DMS53 treated with DMSO at 0.1 percent for 48 hours (cell line): ENCODE measurements around the gene UXT.
"Not testable (repeated sequence)": the region's sequence is repeated elsewhere in the genome, so short reads cannot be mapped to it uniquely, and the experiment has no call there.

Experiments
- DNase-seq: peaks from one replicate; lab custom pipeline; 2025; ENCODE audit not compliant: unreplicated experiment; lab: John Stamatoyannopoulos, UW

The UXT gene, protein sequence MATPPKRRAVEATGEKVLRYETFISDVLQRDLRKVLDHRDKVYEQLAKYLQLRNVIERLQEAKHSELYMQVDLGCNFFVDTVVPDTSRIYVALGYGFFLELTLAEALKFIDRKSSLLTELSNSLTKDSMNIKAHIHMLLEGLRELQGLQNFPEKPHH

DNA sequence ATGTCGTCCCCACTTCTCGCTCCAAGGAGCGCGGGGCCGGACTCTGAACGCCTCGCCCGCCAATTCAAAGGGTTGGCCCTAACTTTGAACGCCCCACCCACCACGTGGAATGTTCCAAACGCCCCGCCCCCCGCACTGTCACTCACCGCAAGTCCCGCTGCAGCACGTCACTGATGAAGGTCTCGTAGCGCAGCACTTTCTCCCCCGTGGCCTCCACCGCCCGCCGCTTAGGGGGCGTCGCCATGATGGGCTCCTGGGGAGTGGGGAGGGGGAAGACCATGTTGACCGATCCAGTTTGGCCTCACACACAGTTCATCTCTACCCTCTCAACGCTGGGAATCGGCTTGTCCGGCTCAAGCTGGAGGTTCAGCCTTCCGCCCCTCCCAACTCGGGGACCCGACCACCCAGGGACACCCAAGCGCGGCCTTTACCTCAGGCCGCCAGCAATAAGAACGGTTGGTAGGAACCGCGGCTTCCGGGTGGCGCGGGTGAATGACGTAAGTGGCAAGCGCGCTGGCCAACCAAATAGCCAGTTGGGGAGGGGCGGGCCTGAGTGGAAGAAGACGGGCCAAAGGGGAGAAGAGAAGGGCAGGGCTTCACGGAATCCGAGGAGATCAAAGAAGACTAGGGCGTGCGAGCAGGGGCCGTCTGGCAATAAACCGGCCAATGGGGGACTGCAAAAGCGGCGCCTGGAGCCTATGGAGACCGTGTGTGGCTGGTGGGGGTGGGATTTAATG, at the start of gene UXT:
TSS of gene UXT (minus strand) at position 497 of the 737 bp plus-strand sequence. CDS start at position 244, 253 bp downstream.
- peak; percentile 91 for DNase-seq

DNA sequence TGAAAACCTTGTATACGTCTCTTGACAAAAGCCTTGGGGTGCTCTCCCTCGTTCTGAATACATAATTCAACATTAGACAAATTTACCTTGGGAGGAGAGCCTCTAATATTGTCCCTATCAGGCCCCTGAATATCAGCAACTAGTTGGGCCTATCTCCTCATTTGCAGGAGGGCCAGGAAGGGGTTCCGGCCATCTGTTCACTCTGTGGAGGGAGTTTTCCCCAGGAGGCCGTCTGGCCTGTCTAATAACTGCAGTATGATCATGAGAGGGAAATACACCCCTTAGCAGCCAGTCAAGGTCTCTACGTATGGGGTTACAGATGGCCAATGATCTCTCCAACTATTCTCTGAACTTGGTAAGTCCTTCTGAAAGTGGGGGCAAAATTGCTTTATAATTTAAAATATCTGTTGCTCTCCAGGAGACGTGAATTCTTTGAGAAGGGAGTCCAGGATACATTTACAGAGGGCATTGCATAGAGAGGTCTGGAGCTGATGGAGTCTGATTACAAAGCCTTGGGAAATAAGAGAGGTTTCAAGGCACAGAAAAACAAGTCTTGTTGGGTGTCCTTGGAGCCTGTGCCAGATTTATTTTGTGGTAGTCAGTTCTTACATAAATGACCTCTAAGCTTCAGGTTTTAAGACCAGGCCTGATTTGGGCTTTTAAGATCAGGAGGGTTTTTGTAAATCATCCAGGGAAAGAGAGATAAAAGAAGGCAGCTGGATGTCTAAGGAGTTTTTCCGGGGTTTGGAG, 48.2 kb upstream of the UXT start:
- DNase-seq, result no peak

DNA sequence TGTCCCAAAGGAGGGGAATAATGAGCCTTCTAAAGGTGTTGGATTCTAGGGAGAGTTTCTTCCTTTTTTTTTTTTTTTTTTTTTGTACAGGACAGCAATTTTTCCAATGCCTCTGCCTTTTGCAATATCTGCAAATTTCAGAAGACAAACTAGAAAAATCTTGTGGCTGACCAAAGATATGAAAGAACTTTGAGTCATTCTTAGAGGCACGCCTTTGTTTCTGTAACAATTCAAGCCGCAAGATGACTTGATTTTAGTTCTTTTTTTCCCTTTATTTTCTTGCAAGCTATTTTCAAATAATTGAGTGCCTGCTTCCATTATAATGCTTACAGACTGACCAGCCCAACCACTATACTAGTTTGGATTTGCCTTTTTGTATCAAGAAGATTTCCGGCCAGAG, 47.6 kb upstream of the UXT start:
- DNase-seq, result no peak

DNA sequence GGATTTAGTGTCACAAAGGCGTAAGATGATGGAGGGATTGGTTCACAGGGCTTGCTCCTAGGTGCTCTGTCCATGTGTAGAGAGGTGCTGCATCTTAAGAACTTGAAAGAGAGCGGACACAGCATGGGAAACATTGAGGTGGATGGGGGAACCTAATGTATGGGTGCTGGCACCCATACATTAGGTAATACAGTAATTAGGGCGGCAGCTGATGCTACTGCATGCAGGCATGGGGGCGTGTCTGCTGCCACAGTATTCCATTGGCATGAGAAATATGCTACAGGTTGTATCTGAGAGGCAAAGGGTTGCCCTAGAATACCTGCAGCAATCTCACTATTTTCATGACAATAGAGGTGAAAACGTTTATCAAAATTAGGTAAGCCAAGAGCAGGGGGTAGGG, 45.8 kb upstream of the UXT start:
- no peak for DNase-seq

DNA sequence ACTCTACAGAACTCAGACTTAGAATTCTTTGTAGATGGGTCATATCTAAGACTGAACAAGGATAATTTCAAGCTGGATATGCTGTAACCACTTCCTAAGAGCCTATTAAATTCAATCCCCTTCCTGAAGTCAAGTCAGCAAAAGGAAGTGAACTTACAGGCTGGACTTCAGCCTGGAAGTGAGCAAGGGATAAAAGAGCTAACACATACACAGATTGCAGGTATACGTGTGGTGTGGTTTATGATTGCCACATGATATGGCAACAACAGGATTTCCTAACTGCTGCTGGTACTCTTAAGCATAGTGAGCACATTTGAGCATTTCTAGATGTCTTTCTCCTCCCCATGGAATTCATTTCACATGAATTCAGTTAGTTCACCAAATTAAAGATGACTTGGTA, 38.2 kb upstream of the UXT start:
- no peak for DNase-seq

DNA sequence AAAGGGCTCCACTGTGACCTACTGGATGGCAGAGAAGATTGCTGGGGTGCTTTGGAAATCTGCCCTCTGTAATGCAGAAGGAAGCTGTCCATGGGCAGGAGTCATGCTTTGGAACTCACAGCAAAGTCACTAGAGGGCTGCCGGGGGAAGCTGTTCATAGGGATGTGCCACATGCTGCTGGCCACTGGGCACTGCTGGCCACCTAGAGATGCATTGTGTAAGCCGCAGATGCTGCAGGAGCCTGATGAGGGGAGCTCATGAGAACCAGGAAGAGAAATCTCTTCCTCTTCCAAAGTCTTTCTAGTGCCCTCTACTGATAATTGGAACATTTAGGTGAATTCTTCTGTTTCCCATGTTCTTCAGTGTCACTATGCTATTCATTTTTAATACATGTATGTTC, 31.2 kb upstream of the UXT start:
- DNase-seq, result no peak

DNA sequence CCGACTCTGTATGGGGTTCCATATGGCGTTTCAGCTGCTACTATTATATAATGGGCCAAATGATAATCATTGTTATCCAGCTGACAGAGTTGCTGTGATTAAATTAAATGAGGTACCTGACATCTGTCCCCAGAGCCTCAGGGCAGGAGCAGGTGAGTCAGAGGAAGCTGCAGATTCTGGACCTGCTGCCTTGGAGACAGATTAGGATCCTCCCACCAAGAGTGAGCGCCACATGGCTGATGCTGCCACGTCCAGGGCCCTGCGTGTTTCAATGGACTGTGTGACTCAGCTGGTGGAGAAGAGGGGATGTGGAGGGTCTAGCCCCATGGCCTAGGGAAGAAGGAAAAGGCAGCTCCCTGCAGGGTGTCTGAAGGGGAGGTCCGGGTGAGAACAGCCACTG, 28.3 kb upstream of the UXT start:
- no peak for DNase-seq

DNA sequence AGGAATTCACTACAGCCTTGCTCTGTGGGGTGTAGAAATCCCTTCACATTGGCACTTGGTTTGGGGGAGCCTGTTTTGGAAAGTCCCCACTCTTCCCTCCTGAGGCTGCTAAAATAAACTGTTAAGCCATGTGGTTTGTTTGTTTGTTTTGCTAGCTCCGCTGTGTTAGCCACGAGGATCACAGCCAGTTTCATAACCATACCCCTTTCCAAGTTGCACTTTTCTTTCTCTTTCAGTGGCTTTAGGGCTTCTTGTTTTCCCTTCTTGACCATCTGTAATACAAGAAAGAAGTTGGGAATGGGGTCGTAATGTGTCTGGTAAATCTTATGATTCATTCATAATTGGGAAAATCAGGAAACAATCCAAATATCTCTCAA, 24.8 kb upstream of the UXT start:
- no peak for DNase-seq

DNA sequence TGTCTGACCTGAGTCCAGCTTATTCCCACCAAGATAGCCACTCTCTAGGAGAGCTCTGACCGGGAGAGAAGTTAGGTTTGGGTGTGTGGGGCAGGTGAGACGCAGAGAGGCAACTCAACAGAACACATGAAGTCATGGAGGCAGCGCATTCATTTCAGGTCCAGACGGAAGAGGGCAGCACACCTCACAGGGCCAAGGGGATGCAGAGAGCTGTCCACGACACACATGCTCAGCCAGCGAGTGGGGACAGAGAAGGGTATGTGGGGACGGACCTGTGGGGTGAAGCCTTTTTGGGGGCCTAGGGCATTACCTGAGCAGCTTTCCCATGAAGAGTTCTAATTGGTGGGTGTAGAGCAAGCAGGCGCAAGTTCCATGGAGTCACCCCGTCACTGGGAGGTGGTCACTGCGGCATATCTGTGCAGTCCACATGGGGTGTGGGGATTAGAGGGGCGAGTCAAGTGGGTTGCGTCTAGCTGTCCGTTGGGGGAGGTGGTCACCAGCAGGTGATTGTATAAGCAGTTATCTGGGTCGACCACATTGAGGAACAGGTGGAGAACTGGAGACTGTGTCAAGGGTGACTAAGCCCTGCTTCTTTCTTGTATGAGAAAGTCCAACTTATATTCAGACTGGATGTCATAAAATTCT, 24.3 kb upstream of the UXT start:
- DNase-seq, result no peak

DNA sequence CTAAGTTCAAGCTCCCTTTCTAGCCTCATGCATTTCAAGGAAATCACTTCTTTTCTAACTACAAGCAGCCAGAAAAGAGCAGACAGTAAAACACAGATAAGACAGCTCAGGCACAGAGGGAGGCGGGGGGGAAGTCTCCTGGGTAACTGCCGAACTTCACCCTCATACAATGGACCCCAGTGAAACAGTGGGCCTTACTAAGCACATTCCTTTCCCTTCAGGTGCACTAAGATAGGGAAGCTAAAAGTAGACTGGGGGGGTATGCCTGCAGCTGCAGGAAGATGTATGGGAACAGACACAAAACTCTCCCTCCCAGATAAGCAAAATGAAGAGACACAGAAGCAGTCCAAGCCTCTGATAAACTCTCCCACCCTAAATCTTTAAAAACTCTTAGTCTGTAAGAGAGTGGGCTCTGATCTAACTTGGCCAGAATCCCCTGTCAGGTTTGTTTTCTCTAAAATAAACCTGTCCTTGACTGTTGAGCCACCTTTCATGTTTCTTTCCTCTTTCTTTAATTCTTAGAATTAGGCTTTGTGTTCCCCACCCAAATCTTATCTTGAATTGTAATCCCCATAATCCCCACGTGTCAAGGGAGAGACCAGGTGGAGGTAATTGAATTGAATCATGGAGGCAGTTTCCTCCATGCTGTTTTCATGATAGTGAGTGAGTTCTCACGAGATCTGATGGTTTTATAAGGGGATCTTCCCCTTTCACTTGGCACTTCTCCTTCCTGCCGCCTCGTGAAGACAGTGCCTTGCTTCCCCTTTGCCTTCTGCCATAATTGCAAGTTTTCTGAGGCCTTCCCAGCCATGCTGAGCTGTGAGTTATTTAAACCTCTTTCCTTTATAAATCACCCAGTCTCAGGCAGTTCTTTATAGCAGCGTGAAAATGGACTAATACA, 17.2 kb upstream of the UXT start:
- not testable (repeated sequence) for DNase-seq

DNA sequence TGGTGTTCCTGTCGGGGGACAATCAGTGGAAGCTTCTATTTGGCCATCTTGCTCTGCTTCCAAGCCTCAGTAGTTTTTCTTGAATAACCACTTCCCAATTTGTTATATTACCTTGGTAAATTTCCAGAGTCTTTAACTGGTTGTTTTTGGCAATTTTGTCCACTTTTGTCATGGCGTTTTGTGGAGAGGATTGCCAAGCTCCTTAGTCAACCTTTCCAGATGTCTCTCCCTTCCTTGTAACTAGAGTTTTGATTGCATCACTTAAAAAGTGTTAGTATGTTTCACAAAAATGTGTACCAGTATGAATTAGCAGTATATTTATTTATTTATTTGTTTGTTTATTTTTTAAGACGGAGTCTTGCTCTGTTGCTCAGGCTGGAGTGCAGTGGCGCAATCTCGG, 15.8 kb upstream of the UXT start:
- no peak for DNase-seq

DNA sequence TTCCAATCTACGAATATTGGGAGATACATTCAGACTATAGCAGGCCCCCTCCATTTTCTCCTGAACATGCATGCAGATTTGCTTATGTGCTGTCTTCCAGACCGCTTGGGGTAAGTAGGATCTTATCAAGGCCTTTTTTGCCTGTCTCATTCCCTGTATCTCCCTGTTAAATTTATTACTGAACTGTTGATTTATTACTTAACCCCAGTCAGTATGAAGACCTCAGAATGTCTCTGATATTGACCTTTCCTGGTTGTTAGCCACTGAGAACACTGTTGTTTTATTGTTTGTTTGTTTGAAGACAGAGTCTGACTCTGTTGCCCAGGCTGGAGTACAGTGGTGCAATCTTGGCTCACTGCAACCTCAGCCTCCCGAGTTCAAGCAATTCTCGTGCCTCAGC, 6.8 kb upstream of the UXT start:
- not testable (repeated sequence) for DNase-seq

DNA sequence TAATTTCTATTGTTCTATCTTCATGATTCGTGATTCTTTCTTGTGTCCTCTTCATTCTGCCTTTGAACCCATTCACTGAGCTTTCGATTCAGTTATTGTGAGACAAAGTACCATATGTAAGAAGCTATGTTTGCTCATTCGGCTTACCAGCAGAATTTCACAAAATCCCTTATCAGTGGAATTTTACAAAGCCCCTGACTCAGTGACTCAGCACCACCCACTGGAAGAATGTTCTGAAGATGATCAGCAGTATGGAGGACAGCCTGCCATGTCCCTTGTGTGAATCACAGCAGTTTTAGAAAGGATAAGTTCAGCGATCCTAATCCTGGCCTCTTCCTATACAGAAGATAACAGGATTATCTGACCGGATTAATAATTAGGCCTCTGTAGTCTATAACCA, 5.8 kb upstream of the UXT start:
- no peak for DNase-seq

DNA sequence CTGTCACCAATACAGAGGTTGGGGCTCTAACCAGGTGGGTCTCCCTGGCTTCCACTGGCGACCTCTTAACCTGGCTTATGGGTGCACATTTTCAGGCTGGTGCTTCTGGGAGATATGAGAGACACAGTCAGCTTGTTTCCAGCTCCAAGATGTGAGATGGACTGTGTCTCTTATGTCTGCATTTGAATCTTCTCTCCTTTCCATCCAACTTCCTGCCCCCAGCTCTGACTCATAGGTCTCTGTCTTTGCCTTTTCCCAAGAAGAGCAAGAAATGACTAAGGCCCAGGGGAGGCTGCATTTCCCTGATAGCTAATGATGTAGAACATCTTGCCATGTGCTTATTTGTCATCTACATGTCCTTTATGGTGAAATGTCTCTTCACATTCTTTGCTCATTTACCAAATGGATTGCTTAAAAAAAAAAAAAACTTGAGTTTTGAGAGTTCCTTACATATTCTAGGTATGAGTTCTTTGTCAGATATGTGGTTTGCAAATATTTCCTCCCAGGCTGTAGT, 3.2 kb upstream of the UXT start:
- DNase-seq, result no peak

DNA sequence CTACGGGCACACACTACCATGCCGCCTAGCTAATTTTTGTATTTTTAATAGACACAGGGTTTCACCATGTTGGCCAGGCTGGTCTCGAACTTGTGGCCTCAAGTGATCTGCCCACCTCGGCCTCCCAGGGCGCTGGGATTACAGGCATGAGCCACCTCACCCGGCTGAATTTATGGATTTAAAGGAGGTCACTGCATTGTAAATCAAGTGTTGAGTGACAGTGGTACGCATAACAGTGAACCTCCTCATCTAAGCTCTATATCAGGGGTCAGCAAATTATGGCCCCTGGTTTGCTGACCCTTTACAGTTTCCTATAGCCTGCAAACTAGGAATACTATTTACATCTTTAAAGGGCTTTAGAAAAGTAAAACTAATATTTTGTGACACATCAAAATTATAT, 2.6 kb upstream of the UXT start:
- no peak for DNase-seq

DNA sequence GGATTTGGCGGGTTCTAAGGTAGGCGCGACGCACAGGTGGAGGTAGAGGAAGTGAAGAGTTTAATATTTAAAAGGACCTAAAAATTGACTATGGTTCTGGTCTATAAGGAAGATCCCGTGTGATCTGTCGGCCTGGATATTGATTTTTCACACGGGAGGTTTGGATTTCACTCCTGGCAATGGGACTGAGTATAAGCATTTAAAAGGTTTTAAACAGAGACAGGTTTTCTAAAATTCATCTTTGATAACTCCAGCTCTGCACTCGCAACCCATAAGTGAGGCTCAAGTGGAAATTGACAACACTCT, 394 bp upstream of the UXT start:
- DNase-seq, result no peak

DNA sequence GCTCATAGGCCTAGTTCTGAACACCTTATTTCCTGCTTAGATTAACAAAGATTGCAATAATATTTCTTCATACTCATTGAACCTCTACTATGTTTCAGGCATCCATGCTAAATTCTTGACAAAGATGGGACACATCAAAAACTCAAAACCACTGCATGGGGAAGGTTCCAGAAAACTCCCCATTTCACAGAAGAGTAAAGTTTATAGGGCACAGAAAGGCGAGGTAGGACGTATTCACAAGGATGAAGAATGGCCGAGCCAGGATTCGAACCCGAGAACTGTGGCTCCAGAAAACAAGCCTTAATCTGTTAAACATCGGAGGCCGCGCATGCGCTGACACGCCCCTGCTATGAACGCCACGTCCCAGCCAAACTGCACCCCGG, 688 bp downstream of the UXT start:
- no peak for DNase-seq

DNA sequence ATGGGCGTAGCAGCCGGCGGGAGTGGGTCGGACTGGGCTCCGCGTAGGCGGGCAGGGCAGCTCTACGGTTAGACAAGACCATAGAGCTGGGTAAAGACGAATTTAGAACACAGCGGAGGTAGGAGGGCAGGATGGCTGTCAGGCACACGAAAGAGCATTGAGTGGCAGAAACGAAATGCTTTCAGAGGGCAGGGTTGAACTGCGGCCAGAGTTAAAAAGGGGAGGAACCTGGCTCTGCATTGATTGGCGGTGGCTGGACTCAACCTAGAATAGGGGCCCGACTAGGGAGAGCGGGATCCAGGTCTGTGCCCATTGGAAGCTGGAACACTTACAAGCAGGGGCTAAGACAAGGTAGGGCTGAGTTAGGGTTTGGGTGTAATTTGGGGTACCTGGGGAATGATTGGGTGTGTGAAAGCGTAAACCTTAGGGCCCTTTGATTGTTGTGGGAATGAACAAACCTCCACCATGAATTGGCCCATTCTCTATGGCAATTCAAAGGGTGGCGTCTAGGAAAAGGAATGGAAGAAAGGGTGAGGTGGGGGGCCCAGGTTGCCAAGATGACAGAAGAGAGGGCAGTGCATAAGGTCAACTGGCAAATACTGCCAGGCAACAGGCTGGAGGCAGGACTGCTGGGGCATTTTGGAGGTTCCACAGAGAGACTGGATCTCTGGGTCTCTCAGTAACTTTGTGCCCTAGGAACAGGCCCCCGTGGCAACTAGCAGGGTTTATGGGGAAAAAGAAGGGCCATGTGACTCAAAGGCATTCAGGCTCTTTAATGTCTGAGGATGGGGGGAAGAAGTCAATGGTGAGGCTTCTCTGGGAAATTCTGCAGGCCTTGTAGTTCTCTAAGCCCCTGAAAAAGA, 7.7 kb downstream of the UXT start:
- no peak for DNase-seq

DNA sequence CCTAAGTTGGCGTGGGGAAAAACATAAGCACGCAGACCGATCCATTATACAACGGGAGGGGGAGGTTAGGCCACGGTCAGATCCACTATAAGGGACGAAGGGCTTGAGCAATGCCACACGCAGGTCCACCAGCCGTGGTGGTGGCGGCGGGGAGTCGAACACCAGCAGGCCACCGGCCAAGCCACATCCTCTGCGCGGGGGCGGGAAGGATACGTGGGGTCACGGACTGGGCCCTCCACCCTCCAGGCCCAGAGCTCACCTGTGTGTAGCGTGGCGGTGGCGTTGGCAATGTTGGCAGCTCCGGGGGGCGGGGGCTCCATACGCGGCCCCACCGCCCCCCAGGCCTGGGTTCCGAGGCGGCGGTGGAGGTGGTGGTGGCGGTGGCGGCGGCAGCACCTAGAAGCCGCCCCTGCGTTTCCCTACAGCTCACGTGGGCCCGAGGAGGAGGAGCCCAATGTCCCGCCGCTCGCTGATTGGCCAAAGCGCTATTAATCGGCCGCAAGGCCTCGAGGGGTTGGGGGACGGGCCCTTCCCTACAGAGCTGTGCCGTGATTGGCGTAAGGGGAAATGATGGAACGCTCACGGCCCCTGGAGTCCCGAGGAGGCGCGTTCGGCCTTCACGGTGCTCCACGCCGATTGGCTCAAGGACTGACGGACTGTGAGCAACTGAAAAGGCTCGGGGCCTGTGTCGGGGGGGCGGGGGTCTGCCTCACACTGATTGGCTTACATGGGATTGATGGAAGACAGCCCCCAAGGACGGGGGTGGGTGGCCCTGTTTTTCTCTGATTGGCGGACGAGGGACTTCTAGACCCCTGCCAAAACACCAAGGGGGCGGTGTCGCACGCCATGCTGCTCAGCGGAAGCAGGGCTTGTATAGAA, 8.6 kb downstream of the UXT start, which contains the start of gene ELK1:
TSS of gene ELK1 (minus strand) at position 400 of the 879 bp plus-strand sequence. CDS start 9,122 bp downstream, outside the sequence.
- DNase-seq, result peak; percentile 96
